HG03095 (cell line): ENCODE data around the gene ENO2.
"Not testable (repeated sequence)": the region's sequence is repeated elsewhere in the genome, so short reads cannot be mapped to it uniquely, and the experiment has no call there.

ENCODE experiments used
- ATAC-seq: cut with Tn5 transposase; IDR thresholded peaks from one replicate; pipeline ENCODE4 v1.9.1; 2021; ENCODE audit warnings: moderate library complexity; ENCODE audit not compliant: unreplicated experiment

ENO2 gene

DNA sequence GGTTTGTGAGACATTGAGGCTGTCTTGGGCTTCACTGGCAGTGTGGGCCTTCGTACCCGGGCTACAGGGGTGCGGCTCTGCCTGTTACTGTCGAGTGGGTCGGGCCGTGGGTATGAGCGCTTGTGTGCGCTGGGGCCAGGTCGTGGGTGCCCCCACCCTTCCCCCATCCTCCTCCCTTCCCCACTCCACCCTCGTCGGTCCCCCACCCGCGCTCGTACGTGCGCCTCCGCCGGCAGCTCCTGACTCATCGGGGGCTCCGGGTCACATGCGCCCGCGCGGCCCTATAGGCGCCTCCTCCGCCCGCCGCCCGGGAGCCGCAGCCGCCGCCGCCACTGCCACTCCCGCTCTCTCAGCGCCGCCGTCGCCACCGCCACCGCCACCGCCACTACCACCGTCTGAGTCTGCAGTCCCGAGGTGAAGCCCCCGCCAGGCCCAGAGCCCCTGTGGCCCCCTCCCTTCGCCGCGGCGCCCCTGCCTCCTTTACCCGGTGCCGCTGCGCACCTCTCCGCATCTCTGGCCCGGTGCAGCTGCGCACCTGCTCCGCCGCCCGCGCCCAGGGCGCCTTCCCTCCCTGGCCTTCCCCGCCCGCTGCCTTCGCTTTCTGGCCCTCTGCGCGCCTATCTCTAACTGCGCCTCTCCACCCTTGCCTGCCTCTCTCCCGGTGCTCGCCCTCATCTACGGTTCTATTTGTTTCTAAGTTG lies at the start of gene ENO2:
ENO2 (plus strand) TSS at position 335 of the 701 bp plus-strand sequence. CDS start 1,253 bp downstream, outside the sequence.
- peak; percentile 78 for ATAC-seq

DNA sequence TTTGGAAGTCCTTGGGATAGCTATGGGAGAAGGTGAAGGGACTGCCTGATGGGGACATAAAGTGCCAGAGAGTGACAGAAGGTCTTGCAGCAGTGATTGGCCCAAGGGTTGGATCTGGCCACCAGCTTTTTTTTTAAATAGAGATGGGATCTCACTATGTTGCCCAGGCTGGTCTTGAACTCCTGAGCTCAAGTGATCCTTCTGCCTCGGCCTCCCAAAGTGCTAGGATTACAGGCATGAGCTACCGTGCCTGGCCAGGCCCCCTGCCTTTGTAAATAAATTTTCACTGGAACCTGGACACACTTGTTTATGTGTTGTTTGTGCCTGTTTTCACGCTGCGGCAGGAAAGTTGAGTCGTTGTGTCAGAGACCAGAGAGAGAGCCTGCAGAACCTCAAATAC lies 49.1 kb upstream of the ENO2 start:
- not testable (repeated sequence) for ATAC-seq

DNA sequence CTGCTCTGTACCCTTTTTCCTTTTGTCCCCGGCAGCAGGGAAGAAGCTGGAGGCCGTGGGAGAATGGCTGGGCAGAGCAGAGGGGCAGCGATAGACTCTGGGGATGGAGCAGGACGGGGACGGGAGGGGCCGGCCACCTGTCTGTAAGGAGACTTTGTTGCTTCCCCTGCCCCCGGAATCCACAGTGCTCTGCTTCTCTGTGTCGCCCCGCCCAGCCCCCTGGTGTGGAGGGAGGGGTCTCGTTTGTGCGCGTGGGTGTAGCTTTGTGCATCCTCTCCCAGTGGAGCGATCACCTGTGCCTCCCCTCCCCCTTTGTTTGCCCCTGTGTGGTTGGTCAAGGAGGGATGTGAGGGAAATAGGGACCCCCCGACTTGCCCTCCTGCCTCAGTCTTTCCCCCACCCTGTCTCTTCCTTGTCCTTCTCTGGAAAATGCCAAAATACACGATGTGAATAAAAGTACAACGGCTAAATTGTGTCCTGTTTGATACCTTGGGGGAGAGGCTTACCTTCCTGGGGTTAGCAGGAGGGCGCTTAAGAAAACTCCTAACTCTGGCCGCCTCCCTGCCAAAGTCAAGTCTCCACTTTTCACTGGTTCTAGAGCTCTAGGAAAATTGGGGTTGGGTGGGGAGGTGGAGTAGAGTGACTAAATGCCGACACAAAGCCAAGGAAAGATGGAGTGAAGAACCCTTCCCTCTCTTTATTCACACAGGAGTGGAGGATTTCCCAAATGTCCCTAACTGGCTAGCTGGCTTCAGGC lies 48.0 kb upstream of the ENO2 start:
- ATAC-seq = no peak

DNA sequence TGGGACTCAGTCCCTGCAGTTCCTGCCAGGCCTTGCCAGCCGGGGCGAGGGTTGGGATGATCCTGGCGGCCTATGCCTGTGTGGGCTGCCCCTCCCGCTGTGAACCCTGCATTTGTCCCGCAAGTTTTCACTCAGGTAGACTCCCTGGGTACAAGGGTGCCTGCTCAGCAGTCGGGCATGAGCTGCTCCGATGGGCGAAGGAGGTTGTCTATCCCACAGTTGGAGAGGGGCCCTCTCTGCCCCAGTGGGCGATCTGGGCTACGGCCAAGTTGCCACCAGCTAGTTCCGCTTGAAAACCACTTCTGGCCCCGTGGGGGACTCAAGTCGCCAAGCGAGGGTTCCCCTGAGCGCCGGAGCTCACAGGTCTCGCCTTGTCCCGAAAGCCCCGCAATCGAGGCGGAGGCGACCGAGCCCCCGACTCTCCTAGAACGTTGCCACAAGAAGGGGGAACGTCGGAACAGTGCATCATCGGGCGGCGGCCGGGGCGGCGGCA lies 47.4 kb upstream of the ENO2 start:
- peak; percentile 7 for ATAC-seq

DNA sequence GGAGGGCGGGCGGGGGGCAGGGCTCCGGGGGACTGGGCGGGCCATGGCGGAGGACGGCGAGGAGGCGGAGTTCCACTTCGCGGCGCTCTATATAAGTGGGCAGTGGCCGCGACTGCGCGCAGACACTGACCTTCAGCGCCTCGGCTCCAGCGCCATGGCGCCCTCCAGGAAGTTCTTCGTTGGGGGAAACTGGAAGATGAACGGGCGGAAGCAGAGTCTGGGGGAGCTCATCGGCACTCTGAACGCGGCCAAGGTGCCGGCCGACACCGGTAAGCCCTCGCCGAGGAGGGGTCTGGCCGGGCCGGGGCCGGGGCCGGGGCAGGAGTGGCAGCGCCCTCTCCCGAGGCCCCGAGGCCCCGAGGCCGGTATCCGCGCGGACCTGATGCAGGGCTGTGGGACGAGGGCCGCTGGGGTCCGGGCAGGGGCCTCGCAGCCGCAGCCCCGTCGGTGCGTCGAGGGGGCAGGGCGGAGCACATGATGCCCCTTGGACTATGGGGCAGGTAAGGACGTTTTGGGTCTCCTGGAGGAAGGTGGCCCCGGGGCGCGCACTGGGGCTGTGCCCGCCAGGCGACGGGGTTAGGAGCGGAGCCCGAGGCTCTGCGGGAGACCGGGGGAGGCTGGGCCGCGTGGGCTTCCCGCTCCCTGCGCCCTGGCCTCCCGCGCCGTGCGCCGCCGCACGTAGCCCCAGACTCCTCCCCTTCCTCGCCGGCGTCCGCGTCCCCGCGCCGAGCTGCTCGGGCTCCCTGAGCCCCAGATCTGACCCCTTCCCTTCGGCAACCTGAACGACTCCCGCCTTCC lies 46.8 kb upstream of the ENO2 start, which contains the start of gene TPI1:
TPI1 (plus strand) TSS at position 119 of the 798 bp plus-strand sequence; CDS start at position 155, 36 bp downstream.
- peak; percentile 47 for ATAC-seq

DNA sequence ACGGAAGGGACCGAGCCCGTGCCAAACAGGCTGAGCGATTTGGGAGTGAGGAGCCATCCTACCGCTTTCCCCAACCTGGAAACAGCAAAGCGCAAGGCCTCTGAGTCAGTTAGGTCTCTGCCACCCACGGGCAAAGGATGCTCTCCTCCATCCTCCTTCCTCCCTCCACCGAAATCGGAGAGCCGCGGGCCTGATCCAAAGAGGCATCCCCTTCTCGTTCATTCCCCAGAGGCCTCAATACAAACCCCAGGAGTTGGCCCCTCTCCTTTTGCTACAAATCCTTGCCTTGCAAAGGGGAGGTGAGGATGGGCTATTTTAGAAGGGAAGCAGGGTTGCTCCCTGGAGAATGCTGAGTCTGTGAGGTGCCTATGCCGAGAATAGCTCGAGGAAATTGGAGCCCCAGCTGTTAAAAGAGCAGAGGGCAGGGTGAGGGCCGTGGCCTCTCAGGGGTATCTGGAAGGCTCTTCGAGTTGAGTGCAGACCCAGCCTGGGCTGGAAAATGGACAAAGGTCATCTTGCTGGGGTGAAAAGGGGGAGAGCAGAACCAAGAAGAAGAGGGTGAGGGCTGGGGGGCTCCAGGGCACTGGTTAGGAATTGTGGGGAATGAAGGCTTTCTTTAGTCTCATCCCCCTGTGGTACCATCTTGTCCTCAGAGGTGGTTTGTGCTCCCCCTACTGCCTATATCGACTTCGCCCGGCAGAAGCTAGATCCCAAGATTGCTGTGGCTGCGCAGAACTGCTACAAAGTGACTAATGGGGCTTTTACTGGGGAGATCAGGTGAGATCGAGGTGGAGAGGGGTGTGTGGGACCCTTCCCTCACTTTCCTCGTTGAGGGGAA lies 46.0 kb upstream of the ENO2 start:
- no peak for ATAC-seq

DNA sequence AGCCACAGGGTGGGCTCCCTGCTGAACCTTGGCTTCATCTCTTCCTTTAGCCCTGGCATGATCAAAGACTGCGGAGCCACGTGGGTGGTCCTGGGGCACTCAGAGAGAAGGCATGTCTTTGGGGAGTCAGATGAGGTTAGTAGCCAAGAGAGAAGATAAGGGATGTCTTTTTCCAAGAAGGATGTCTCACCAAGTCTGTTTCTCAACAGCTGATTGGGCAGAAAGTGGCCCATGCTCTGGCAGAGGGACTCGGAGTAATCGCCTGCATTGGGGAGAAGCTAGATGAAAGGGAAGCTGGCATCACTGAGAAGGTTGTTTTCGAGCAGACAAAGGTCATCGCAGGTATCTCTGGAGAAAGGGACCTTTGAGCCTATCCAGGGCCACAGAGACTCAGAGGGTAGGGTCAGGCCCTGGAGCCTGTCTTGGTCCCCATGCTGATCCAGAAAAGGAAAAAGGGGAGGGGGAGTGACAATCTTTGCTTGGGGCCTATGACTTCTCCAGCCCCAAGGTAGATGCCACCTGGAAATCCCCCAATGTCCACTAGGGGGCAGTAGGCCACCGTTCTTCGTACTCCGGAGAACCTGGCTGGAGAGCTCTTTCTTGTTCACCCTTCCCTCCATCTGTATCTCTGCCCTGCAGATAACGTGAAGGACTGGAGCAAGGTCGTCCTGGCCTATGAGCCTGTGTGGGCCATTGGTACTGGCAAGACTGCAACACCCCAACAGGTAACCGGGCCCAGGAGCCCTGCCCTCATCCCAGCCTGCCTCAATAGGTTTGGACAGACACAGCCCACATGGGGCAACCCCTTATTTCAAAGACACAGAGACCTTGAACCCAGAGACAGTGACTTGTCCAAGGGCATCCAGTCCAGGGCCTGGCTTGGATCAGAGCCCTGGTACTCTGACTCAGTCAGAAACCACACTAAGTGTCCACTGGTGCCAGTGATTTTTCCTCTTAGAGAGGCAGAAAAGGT lies 45.0 kb upstream of the ENO2 start:
- ATAC-seq = no peak

DNA sequence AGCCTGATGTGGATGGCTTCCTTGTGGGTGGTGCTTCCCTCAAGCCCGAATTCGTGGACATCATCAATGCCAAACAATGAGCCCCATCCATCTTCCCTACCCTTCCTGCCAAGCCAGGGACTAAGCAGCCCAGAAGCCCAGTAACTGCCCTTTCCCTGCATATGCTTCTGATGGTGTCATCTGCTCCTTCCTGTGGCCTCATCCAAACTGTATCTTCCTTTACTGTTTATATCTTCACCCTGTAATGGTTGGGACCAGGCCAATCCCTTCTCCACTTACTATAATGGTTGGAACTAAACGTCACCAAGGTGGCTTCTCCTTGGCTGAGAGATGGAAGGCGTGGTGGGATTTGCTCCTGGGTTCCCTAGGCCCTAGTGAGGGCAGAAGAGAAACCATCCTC lies 44.1 kb upstream of the ENO2 start:
- ATAC-seq = not testable (repeated sequence)

DNA sequence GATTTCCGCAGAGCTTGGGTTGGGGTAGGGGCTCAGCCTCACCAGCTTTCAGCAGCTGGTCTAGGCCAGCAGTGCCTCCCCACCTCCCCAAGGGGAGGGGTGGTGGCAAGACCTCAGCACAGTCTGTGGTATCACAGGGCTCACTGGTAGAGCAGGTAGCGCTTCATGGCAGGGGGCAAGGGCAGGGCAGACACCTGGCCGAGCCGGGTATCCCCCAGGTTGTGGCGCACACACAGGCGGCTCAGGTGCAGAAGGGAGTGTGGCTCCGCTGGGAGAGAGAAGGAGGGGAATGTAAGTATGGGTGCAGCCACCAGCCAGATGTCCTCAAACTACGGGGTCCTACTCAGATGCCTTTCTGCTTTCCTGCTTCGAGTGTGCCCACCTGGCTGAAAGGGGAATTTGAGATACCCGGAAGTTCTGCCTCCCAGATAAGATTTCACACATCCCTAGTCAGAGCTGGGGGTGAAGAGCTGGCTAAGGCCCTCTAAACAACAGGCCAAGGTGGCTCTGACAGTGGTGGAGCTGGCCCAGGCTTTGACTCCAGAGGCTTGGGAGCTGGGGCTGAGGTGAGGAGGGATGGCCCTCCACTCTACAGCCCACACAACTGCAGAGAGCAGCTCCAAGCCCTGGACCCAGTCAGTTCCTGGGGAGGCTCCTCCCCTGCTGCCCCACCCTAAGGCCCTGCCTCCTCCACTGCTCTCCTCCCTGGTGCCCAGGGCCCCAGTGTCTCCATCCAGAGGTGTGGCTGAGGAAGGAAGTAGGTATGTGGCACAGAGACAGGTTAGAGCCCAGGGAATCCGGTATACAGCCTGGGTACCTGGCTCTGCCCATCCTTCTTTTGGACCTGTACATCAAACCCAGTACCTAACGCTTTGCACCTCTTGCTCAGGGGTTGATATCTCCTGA lies 43.1 kb upstream of the ENO2 start:
- no peak for ATAC-seq

DNA sequence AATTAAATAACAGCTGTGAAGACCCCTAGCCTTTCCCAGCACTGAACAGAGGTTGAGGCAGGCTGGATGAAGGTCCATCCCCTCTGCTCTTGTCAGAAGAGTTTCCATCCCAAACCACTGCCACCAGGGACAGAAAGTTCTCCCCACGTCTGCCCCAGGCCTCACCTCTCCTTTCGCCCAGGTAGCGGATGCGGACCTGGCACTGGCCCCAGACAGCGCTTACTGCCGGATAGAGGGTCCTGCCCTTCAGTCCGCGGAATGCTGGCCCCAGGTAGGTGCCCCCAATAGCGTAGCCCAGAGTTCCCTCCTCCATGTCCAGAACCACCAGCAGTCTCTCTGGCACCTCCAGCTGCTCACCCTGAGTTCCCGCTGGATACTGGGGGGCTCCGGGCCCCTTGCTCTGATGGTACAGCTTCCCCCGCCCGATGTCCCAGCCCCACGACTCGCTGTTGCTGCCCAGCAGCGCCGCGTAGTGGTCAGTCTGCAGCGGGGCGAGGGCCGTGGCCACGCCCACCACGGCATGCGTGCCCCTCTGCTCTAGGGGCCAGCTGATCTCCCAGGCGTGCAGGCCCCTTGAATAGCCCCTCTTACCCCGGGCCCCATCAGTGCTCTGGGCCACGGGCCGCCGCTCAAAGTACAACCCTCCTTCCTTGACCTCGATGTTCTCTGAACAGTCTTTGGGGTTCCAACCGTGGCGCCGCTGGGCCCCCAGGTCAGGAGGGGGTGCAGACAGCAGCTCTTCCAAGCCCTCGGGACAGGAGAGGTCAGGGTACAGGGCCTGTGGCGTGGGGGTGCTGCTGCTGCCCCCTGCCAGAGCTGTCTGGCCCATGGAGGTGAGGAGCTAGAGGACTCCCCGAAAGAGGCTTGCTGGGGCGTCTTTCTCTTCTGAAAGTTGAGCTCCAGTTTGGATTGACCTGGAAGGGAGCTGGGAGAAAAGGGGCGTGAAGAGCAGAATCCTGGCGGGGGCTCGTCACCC lies 42.0 kb upstream of the ENO2 start:
- ATAC-seq = peak; percentile 31

DNA sequence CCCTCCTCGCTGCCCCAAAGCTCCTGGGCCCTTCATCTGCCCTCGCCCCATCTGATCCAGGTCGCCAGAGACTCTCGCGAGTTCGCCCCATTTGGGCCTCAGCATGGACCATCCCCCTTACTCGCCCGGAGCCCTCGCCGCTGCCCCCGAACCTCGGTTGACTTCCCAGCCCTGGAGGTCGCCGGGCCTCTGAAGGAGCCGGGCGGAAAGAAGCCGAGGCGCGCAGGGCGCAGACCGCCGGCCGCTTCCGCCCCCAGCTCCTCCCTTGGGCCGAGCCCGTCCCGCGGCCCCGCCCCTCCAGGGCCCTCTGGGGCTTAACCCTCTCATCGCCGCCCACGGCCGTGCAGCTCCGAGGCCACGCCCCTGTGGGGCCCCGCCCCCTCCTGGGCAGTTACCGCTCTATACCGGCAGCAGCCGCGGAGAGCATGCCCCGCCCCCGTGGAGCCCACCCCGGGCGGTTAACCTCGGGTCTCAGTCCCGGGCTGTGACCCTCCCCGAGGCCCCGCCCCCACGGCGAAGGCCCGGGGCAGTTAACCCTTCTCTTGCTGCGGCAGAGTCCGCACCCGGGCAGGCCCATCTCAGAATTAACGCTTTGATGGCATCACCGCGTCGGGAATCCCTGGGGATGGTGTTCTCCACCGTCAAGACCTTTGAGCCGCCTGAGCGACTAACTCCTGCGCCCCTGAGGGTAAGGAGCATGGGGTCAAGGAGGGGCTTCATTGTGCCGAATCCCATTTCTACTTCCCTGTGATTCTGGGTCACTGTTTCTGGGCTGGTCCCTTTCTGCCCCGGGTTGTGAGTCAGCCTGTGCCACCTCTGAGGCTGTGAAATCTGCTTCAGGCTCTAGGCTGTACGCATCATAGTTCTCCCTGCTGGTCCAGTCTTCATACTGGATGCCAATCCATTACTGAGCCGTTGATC lies 41.0 kb upstream of the ENO2 start, which contains the start of gene SPSB2:
SPSB2 (minus strand) TSS at position 210 of the 921 bp plus-strand sequence. CDS start 402 bp downstream, outside the sequence.
- peak; percentile 74 for ATAC-seq

DNA sequence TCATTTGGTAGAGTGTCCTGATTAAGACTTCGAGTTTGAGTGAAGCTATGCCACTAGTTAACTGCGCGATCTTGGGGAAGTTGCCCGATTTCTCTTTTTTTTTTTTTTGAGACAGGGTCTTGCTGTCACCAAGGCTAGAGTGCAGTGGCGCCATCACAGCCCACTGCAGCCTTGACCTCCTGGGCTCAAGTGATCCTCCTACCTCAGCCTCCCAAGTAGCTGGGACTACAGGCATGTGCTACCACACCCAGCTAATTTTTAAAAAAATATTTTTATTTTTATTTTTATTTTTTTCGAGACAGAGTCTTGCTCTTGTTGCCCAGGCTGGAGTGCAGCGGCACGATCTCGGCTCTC lies 40.4 kb upstream of the ENO2 start:
- not testable (repeated sequence) for ATAC-seq

DNA sequence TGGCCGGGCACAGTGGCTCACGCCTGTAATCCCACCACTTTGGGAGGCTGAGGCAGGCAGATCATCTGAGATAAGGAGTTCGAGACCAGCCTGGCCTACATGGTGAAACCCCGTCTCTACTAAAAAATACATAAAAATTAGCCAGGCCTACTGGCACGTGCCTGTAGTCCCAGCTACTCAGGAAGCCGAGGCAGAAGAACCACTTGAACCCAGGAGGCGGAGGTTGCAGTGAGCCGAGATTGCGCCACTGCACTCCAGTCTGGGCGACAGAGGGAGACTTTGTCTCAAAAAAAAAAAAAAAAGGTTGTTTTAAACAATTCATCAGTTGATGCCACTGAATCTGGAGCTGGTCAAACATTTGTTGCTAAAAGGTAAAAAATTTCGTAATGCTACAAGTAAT lies 34.6 kb upstream of the ENO2 start:
- ATAC-seq = not testable (repeated sequence)

DNA sequence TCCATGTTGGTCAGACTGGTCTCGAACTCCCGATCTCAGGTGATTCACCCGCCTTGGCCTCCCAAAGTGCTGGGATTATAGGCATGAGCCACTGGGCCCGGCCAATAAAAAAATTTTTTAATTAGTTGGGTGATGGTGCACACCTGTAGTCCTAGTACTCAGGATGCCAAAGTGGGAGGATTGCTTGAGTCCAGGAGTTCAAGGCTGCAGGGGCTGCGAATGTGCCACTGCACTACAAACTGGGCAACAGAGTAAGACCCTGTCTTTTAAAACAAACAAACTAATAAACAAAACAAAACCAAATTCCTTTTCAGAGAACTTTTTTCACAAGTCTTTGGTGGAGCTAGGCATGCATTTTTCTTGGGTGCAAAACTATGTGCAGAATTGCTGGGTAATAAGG lies 31.1 kb upstream of the ENO2 start:
- no peak for ATAC-seq

DNA sequence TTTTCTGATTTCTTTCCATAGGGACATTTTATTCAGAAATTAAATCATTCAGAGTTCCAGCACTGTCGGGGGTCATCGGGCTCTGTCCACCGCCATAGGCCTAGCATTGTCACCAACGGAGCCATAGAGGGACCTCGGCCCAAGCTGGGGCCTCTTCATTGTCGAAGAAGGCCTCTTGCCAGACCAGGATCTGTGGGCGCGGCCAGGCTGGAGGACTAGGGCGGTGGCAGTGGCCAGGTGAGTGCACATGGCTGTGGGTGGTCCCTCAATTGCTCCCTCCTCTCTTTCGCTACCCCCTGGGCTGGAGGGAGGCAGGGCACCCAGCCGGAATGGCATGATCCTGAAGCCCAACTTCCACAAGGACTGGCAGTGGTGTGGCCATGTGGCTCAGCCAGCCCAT lies 30.7 kb upstream of the ENO2 start:
- ATAC-seq = no peak

DNA sequence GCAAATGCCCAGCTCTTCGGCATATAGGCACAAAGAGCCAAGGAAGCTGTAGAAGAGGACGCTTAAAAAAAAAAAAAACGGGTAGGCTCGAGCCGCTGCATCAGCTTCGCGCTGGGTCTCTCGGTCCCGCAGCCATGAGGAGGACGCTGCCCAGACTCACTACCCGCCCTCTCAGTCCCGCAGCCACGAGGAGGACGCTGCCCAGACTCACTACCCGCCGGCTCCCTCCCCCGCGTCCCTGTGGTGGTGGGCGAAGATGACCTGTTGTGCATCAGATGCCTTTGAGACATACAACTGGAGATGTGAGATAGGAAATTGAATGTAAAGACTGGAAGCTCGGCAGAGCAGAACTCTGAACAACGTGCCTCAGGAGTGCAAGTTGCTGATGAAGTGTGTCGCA lies 29.8 kb upstream of the ENO2 start:
- ATAC-seq = no peak
